B cell (primary cell): ENCODE measurements around the gene KCNJ10.

ENCODE experiments used
- CTCF ChIP-seq: fragments of 200-600 bp; IDR thresholded peaks from one replicate; pipeline ENCODE4 v1.8.0; 2022; ENCODE audit warnings: antibody characterized with exemption, mild to moderate bottlenecking
- EZH2 ChIP-seq: IDR thresholded peaks from 2 replicates; pipeline ENCODE4 v1.6.1; 2012; ENCODE audit warnings: borderline replicate concordance, low read depth, mild to moderate bottlenecking, moderate library complexity, low read length; ENCODE audit not compliant: insufficient read depth, poor library complexity, severe bottlenecking

GRCh38 chr1:160070243-160071163 is 543 bp upstream of the KCNJ10 start:
- TF ChIP-seq CTCF (no peak), EZH2 (no peak)
